ENCODE measurements around the gene TRAK2.

Gene TRAK2

GRCh38 chr2:201345625-201346213 is 105.5 kb downstream of the TRAK2 start:
- H3K4me2 ChIP-seq (ENCODE audit: insufficient read depth, low read length) = no peak overlapping the region
- H3K4me1 ChIP-seq (ENCODE audit: insufficient read depth, low read length) = no peaks in the 10 kb centered on the region
- no peaks in the 10 kb centered on the region for H3K79me2 ChIP-seq (ENCODE audit: insufficient read depth, low read length)
- ATAC-seq (ENCODE audit: insufficient read depth, low read depth) (no peak), DNase-seq (no peak)
- no peak overlapping the region for H3K27ac ChIP-seq (ENCODE audit: low read length)
- H2AFZ ChIP-seq (ENCODE audit: low read depth, low read length) = no peak overlapping the region
- H4K20me1 ChIP-seq (ENCODE audit: insufficient read depth, low read length) = no peaks in the 10 kb centered on the region
- no peaks in the 10 kb centered on the region for H3K36me3 ChIP-seq (ENCODE audit: insufficient read depth, low read length)
- H3K9ac ChIP-seq (ENCODE audit: low read depth, low read length) = no peak overlapping the region
- TF ChIP-seq CTCF (IDR thresholded peaks at IDR 0.05; ENCODE audit: borderline replicate concordance, extremely low read depth, low read length, poor library complexity, severe bottlenecking) = no peak
- TF ChIP-seq EZH2 (IDR thresholded peaks at IDR 0.05; ENCODE audit: borderline replicate concordance, low read depth, low read length, severe bottlenecking) = no peak
- no peak overlapping the region for H3K4me3 ChIP-seq (ENCODE audit: low read depth in 1 of 2, low read length in 2 of 2)
- no peaks in the 10 kb centered on the region for H3K9me3 ChIP-seq (ENCODE audit: insufficient read depth, low read length, severe bottlenecking)
- no peaks in the 10 kb centered on the region for H3K27me3 ChIP-seq (ENCODE audit: insufficient read depth, low read length, poor library complexity)

GRCh38 chr2:201344663-201345366 is 106.4 kb downstream of the TRAK2 start:
- no peak overlapping the region for H3K27ac ChIP-seq (ENCODE audit: low read length)
- peaks cover 8% of the 10 kb centered on the region; the same call in 1 of the 2 replicates for H3K4me1 ChIP-seq (ENCODE audit: insufficient read depth, low read length)
- no peak overlapping the region for H2AFZ ChIP-seq (ENCODE audit: low read depth, low read length)
- H3K9ac ChIP-seq (ENCODE audit: low read depth, low read length) = no peak overlapping the region
- DNase-seq (no peak), ATAC-seq (ENCODE audit: insufficient read depth, low read depth) (no peak)
- H3K4me3 ChIP-seq (ENCODE audit: low read depth in 1 of 2, low read length in 2 of 2) = no peak overlapping the region
- TF ChIP-seq CTCF (IDR thresholded peaks at IDR 0.05; ENCODE audit: borderline replicate concordance, extremely low read depth, low read length, poor library complexity, severe bottlenecking) = peak; percentile 27
- TF ChIP-seq EZH2 (IDR thresholded peaks at IDR 0.05; ENCODE audit: borderline replicate concordance, low read depth, low read length, severe bottlenecking) = no peak
- no peak overlapping the region for H3K4me2 ChIP-seq (ENCODE audit: insufficient read depth, low read length)
- no peaks in the 10 kb centered on the region for H3K9me3 ChIP-seq (ENCODE audit: insufficient read depth, low read length, severe bottlenecking)
- H4K20me1 ChIP-seq (ENCODE audit: insufficient read depth, low read length) = no peaks in the 10 kb centered on the region
- no peaks in the 10 kb centered on the region for H3K27me3 ChIP-seq (ENCODE audit: insufficient read depth, low read length, poor library complexity)
- H3K36me3 ChIP-seq (ENCODE audit: insufficient read depth, low read length) = no peaks in the 10 kb centered on the region
- no peaks in the 10 kb centered on the region for H3K79me2 ChIP-seq (ENCODE audit: insufficient read depth, low read length)

- Histone ChIP-seq H2AFZ (ENCODE audit: low read depth, low read length) (no peak overlapping the region), H3K4me1 (ENCODE audit: insufficient read depth, low read length) (peaks cover 9% of the 10 kb centered on the region; the same call in 1 of the 2 replicates), H3K9me3 (ENCODE audit: insufficient read depth, low read length, severe bottlenecking) (no peaks in the 10 kb centered on the region), H3K27me3 (ENCODE audit: insufficient read depth, low read length, poor library complexity) (no peaks in the 10 kb centered on the region), H3K4me3 (ENCODE audit: low read depth in 1 of 2, low read length in 2 of 2) (no peak overlapping the region), H3K9ac (ENCODE audit: low read depth, low read length) (no peak overlapping the region), H3K36me3 (ENCODE audit: insufficient read depth, low read length) (no peaks in the 10 kb centered on the region), H3K4me2 (ENCODE audit: insufficient read depth, low read length) (no peak overlapping the region), H3K27ac (ENCODE audit: low read length) (no peak overlapping the region), H4K20me1 (ENCODE audit: insufficient read depth, low read length) (no peaks in the 10 kb centered on the region), H3K79me2 (ENCODE audit: insufficient read depth, low read length) (no peaks in the 10 kb centered on the region)
- ATAC-seq (ENCODE audit: insufficient read depth, low read depth) (no peak), DNase-seq (no peak)
- TF ChIP-seq EZH2 (IDR thresholded peaks at IDR 0.05; ENCODE audit: borderline replicate concordance, low read depth, low read length, severe bottlenecking) (no peak), CTCF (IDR thresholded peaks at IDR 0.05; ENCODE audit: borderline replicate concordance, extremely low read depth, low read length, poor library complexity, severe bottlenecking) (no peak)
Observed at GRCh38 chr2:201343559-201343958, 107.7 kb downstream of the TRAK2 start.
